ENCODE results near the gene PLA2G7. TPM values are rescaled to one million over a fixed set of nuclear protein-coding genes. Genes with fewer than 3 reads are reported as not detected.
"Not testable (repeated sequence)": the region's sequence is repeated elsewhere in the genome, so short reads cannot be mapped to it uniquely, and the experiment has no call there.

PLA2G7 gene
- total RNA-seq, 4 donors from 2014 or later: 0.53 to 3.3 (median 0.73) TPM

- no peak for DNase-seq
These were observed 20.7 kb upstream of the PLA2G7 start for GRCh38 chr6:46755865-46756264.

GRCh38 chr6:46751658-46752057 is 16.5 kb upstream of the PLA2G7 start:
- Histone ChIP-seq H3K27me3 (no peaks in the 10 kb centered on the region), H3K9me3 (no peaks in the 10 kb centered on the region), H3K4me1 (no peaks in the 10 kb centered on the region), H3K4me3 (no peak overlapping the region), H3K27ac (no peak overlapping the region), H3K36me3 (no peaks in the 10 kb centered on the region)
- TF ChIP-seq, protein P1, sequence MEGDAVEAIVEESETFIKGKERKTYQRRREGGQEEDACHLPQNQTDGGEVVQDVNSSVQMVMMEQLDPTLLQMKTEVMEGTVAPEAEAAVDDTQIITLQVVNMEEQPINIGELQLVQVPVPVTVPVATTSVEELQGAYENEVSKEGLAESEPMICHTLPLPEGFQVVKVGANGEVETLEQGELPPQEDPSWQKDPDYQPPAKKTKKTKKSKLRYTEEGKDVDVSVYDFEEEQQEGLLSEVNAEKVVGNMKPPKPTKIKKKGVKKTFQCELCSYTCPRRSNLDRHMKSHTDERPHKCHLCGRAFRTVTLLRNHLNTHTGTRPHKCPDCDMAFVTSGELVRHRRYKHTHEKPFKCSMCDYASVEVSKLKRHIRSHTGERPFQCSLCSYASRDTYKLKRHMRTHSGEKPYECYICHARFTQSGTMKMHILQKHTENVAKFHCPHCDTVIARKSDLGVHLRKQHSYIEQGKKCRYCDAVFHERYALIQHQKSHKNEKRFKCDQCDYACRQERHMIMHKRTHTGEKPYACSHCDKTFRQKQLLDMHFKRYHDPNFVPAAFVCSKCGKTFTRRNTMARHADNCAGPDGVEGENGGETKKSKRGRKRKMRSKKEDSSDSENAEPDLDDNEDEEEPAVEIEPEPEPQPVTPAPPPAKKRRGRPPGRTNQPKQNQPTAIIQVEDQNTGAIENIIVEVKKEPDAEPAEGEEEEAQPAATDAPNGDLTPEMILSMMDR (IDR thresholded peaks at IDR 0.05): no peak
- TF ChIP-seq POLR2A (IDR thresholded peaks at IDR 0.05): no peak
- DNase-seq: no peak

More at GRCh38 chr6:46755865-46756264, 20.7 kb upstream of the PLA2G7 start:
- Histone ChIP-seq H3K9me3 (no peaks in the 10 kb centered on the region), H3K27me3 (no peaks in the 10 kb centered on the region), H3K36me3 (no peaks in the 10 kb centered on the region), H3K27ac (no peak overlapping the region), H3K4me3 (no peak overlapping the region), H3K4me1 (no peaks in the 10 kb centered on the region)
- TF ChIP-seq, protein P1 (IDR thresholded peaks at IDR 0.05): no peak
- TF ChIP-seq POLR2A (IDR thresholded peaks at IDR 0.05): no peak

DNA sequence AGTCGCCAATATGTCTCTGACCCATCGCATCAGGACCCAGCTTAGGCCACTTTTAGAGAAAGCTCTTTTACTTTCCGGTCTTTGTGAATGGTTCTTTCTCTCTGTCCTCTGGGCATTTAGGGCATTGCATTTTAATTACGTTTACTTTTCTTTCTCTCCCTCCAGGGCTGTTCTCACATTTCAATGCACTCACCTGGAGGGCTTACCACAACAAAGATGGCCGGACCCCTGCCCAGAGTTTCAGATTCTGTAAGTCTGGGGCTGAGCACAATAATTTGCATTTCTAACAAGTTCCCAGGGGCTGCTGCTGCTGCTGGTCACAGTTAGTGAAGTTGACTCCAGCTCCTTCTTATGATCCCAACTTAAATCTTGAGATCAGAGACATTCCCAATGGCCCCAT is 14.6 kb upstream of the PLA2G7 start:
- Histone ChIP-seq H3K4me3 (no peak overlapping the region), H3K27ac (no peak overlapping the region), H3K27me3 (no peaks in the 10 kb centered on the region), H3K4me1 (no peaks in the 10 kb centered on the region), H3K36me3 (no peaks in the 10 kb centered on the region), H3K9me3 (no peaks in the 10 kb centered on the region)
- DNase-seq: no peak
- no peak for TF ChIP-seq POLR2A (IDR thresholded peaks at IDR 0.05)
- TF ChIP-seq, protein P1 (IDR thresholded peaks at IDR 0.05): no peak

GRCh38 chr6:46748940-46749503 is 13.8 kb upstream of the PLA2G7 start:
- Histone ChIP-seq H3K27me3 (no peaks in the 10 kb centered on the region), H3K9me3 (no peaks in the 10 kb centered on the region), H3K27ac (no peak overlapping the region), H3K4me3 (no peak overlapping the region), H3K4me1 (no peaks in the 10 kb centered on the region), H3K36me3 (no peaks in the 10 kb centered on the region)
- no peak for TF ChIP-seq POLR2A (IDR thresholded peaks at IDR 0.05)
- TF ChIP-seq, protein P1 (IDR thresholded peaks at IDR 0.05): no peak
- no peak for DNase-seq

GRCh38 chr6:46746696-46747095 is 11.5 kb upstream of the PLA2G7 start, which contains the start of gene ANKRD66:
TSS of gene ANKRD66 (plus strand) at chr6:46746933. CDS start at chr6:46751949, 5,016 bp downstream.
- Histone ChIP-seq H3K4me1 (no peaks in the 10 kb centered on the region), H3K36me3 (no peaks in the 10 kb centered on the region), H3K27ac (no peak within 1 kb of the TSS), H3K4me3 (no peak within 1 kb of the TSS), H3K9me3 (no peaks in the 10 kb centered on the region), H3K27me3 (no peaks in the 10 kb centered on the region)
- TF ChIP-seq, protein P1 (IDR thresholded peaks at IDR 0.05): no peak
- TF ChIP-seq POLR2A (IDR thresholded peaks at IDR 0.05): no peak
- DNase-seq: no peak

DNA sequence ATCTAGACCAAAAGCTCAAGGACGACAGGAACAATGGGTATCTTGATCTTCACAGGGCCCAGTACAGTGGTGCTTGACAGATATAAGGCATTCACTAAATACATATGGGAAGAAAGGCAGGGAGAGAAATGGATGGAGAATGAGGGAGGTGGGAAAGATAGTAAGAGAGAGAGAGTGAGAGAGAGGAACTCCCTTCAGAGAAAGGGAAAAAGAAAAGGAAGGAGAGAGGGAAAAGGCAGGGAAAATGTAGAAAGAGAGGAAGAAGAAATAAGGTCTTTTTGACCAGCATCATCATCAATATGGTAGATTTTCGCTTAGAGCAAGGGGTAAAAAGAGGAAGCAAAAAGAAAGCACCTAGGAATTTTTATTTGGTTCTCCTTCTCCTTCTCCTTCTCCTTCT is 10.8 kb upstream of the PLA2G7 start:
- H3K9me3 ChIP-seq: no peaks in the 10 kb centered on the region
- no peak overlapping the region for H3K4me3 ChIP-seq
- H3K4me1 ChIP-seq: no peaks in the 10 kb centered on the region
- no peak for DNase-seq
- TF ChIP-seq, protein P1 (IDR thresholded peaks at IDR 0.05): no peak
- H3K27me3 ChIP-seq: no peaks in the 10 kb centered on the region
- H3K36me3 ChIP-seq: no peaks in the 10 kb centered on the region
- no peak overlapping the region for H3K27ac ChIP-seq

DNA sequence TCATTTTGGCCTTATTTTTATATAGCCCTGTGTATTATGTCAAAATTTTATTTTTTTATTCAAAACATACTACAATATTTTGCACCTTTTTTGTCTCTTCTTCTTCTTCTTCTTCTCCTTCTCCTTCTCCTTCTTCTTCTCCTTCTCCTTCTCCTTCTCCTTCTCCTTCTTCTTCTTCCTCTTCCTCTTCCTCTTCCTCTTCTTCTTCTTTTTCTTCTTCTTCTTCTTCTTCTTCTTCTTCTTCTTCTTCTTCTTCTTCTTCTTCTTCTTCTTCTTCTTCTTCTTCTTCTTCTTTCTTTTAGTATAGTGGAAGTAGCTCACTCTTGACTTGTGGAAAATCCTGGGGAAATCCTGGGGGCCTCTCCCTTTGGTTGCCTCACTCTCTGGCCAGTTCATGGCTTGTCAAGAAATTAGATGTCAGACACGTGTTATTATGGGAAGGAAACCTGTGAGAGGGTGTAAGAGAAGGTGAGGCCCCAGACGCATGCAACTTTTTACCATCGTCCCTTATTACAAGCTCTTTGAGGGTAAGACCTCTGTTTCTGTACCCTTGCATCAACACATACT is 9.1 kb upstream of the PLA2G7 start:
- H3K27me3 ChIP-seq, H3K9me3 ChIP-seq, H3K4me1 ChIP-seq, H3K36me3 ChIP-seq, H3K27ac ChIP-seq, H3K4me3 ChIP-seq, DNase-seq: not testable (repeated sequence)
